HepG2 (cell line): Measurements from ENCODE around the gene CTU2. TPM values are rescaled to one million over a fixed set of nuclear protein-coding genes. Genes with fewer than 3 reads are reported as not detected.
A peak's percentile ranks its signal among the peaks of the same experiment; 100 is the strongest.

Experiments used
- ATF1 ChIP-seq: IDR thresholded peaks from 2 replicates; pipeline ENCODE4 v1.6.1; 2016; ENCODE audit warnings: mild to moderate bottlenecking, control low read depth
- DDIT3 ChIP-seq: sonication (generic); formaldehyde crosslinking; IDR thresholded peaks from 2 replicates; pipeline ENCODE4 v1.4.0; 2020; ENCODE audit warnings: mild to moderate bottlenecking, missing genetic modification reagents
- FOXJ3 ChIP-seq: sonication (generic); formaldehyde crosslinking; IDR thresholded peaks from 2 replicates; pipeline ENCODE4 v1.4.0; 2020; ENCODE audit warnings: missing genetic modification reagents, mild to moderate bottlenecking, borderline replicate concordance
- PBX3 ChIP-seq: sonication (generic); formaldehyde crosslinking; IDR thresholded peaks from 2 replicates; pipeline ENCODE4 v1.8.1; 2023; ENCODE audit warnings: missing genetic modification reagents, inconsistent platforms, borderline replicate concordance
- POGZ ChIP-seq: sonication (generic); formaldehyde crosslinking; IDR thresholded peaks from 2 replicates; pipeline ENCODE4 v1.4.0; 2020; ENCODE audit warnings: mild to moderate bottlenecking, missing genetic modification reagents
- POLR2AphosphoS5 ChIP-seq: IDR thresholded peaks from 2 replicates; pipeline ENCODE4 v1.6.1; 2012; ENCODE audit warnings: low read depth, low read length
- RARA ChIP-seq: IDR thresholded peaks from 2 replicates; pipeline ENCODE4 v1.6.1; 2016; ENCODE audit warnings: missing genetic modification reagents, missing compliant biosample characterization
- RFXANK ChIP-seq: IDR thresholded peaks from 2 replicates; pipeline ENCODE4 v1.6.1; 2016
- SAFB2 ChIP-seq: sonication (generic); formaldehyde crosslinking; IDR thresholded peaks from 2 replicates; pipeline ENCODE4 v1.5.1; 2020; ENCODE audit warnings: missing genetic modification reagents, low read depth, mild to moderate bottlenecking, borderline replicate concordance
- SIX1 ChIP-seq: sonication (generic); formaldehyde crosslinking; IDR thresholded peaks from 2 replicates; pipeline ENCODE4 v1.4.0; 2020; ENCODE audit warnings: missing genetic modification reagents, borderline replicate concordance
- SOX6 ChIP-seq, 2 experiments: fragments of 450-650 bp in 1 of 2; sonication (generic) in 1 of 2; formaldehyde crosslinking in 1 of 2; IDR thresholded peaks; 2 replicates each; pipeline versions ENCODE4 v1.4.0 to v1.6.1; 2017 to 2020; ENCODE audit warnings: antibody characterized with exemption in 1 of 2, mild to moderate bottlenecking in 1 of 2, missing genetic modification reagents in 1 of 2
- SP5 ChIP-seq: IDR thresholded peaks from 2 replicates; pipeline ENCODE4 v1.6.1; 2016; ENCODE audit warnings: low read depth, borderline replicate concordance
- TFDP1 ChIP-seq: IDR thresholded peaks from 2 replicates; pipeline ENCODE4 v1.6.1; 2016; ENCODE audit warnings: missing compliant biosample characterization, missing genetic modification reagents, borderline replicate concordance
- ZBTB7A ChIP-seq: sonication (generic); formaldehyde crosslinking; IDR thresholded peaks from 2 replicates; pipeline ENCODE4 v1.8.0; 2022; ENCODE audit warnings: mild to moderate bottlenecking, missing genetic modification reagents
- ZKSCAN5 ChIP-seq: sonication (generic); formaldehyde crosslinking; IDR thresholded peaks from 2 replicates; pipeline ENCODE4 v1.5.1; 2020; ENCODE audit warnings: mild to moderate bottlenecking, missing genetic modification reagents
- ZMYM2 ChIP-seq: sonication (generic); formaldehyde crosslinking; IDR thresholded peaks from 2 replicates; pipeline ENCODE4 v1.8.0; 2022; ENCODE audit warnings: mild to moderate bottlenecking, missing genetic modification reagents
- ZNF3 ChIP-seq: IDR thresholded peaks from 2 replicates; pipeline ENCODE4 v1.7.0; 2017; ENCODE audit warnings: inconsistent platforms
- ZNF317 ChIP-seq: sonication (generic); formaldehyde crosslinking; IDR thresholded peaks from 2 replicates; pipeline ENCODE4 v1.5.0; 2020; ENCODE audit warnings: mild to moderate bottlenecking, missing genetic modification reagents
- ZNF337 ChIP-seq: sonication (generic); formaldehyde crosslinking; IDR thresholded peaks from 2 replicates; pipeline ENCODE4 v1.5.1; 2020; ENCODE audit warnings: missing genetic modification reagents, low read depth, mild to moderate bottlenecking, borderline replicate concordance
- ZNF484 ChIP-seq: sonication (generic); formaldehyde crosslinking; IDR thresholded peaks from 2 replicates; pipeline ENCODE4 v1.5.1; 2020; ENCODE audit warnings: mild to moderate bottlenecking, low read depth, missing genetic modification reagents, borderline replicate concordance
- ZNF616 ChIP-seq: sonication (generic); formaldehyde crosslinking; IDR thresholded peaks from 2 replicates; pipeline ENCODE4 v1.5.0; 2020; ENCODE audit warnings: low read depth, mild to moderate bottlenecking, missing genetic modification reagents
- ZNF720 ChIP-seq: sonication (generic); formaldehyde crosslinking; IDR thresholded peaks from 2 replicates; pipeline ENCODE4 v1.4.0; 2020; ENCODE audit warnings: missing genetic modification reagents
- polyA plus RNA-seq, 8 experiments: library from polyadenylated mRNA; depleted of rRNA in 3 of 8; stranded (reverse) in 7 of 8; unstranded in 1 of 8; fragments of >200 nt; fragmentation: Illumina TruSeq in 4 of 8; extraction: Trizol in 4 of 8; gene quantifications; 2 replicates each; pipeline versions ENCODE4 v1.2.1 to v1.2.3, GENCODE V29; 2011 to 2016; ENCODE audit warnings: low read depth in 4 of 8, missing spikeins in 1 of 8, mixed read lengths in 1 of 8; ENCODE audit not compliant: insufficient read depth in 1 of 8
- total RNA-seq, 5 experiments: library from RNA; depleted of rRNA; stranded (reverse); fragments of >200 nt; fragmentation: Illumina TruSeq; extraction: Trizol; gene quantifications; 2 replicates each; pipeline ENCODE4 v1.2.3, GENCODE V29; 2016; ENCODE audit warnings: low read depth in 1 of 5
- TF ChIP-seq, protein P1 (sequence below): sonication (generic); formaldehyde crosslinking; IDR thresholded peaks from 2 replicates; pipeline ENCODE4 v1.4.0; 2020; ENCODE audit warnings: missing genetic modification reagents

Gene CTU2
- total and polyA plus RNA-seq, 2 of the 13 experiments (the other 11 are each of a cell fraction or from before 2014, with no cell fraction given), result 13.3 to 21.9 TPM

DNA sequence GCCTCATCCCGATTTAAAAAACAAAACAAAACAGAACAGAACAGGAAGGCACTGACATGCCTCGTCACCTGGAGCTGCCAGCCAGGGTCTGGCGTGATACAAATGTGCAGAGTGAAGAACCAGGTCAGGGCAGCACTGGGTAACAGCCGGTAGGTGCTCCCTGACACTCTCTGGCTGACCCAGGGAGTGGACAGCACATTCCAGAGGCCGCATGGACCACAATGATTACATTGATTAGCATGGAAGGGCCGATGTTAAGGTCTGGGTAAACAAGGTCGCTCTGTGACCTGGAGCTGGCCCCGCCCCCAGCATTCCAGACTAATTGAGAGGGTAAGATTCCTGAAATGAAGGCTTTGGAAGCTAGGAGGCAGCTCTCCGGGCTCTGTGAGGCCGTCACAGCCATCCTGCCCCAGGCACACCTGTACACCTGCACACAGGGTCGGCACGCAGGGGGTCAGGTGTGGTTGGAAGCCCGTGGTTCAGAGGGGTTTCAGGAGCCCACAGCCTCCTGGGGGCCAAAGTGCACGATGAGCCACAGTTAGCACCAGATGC is 57.3 kb downstream of the CTU2 start (continued):
- TF ChIP-seq RARA (CRISPR knock-in tag), result peak; percentile 97
- no peak for TF ChIP-seq ZKSCAN5 (CRISPR knock-in tag)
- peak; percentile 58; the same call in 1 of the 2 replicates for TF ChIP-seq SIX1
- 0 out of 2 replicates have a peak, but pooled peaks have one; percentile 66 for TF ChIP-seq ZNF337 (CRISPR knock-in tag)
- TF ChIP-seq ZNF317 (CRISPR knock-in tag), result no peak
- peak; percentile 91 for TF ChIP-seq ZMYM2
- peak; percentile 76; the same call in 1 of the 2 replicates for TF ChIP-seq ZNF616 (CRISPR knock-in tag)
- TF ChIP-seq ZNF3 (CRISPR knock-in tag), result no peak
- no peak for TF ChIP-seq POGZ (CRISPR knock-in tag)
- TF ChIP-seq RFXANK (CRISPR knock-in tag), result 0 out of 2 replicates have a peak, but pooled peaks have one; percentile 84
- no peak for TF ChIP-seq POLR2AphosphoS5
- no peak for TF ChIP-seq ZNF484 (CRISPR knock-in tag)
- TF ChIP-seq FOXJ3 (CRISPR knock-in tag), result peak; percentile 96
- TF ChIP-seq TFDP1 (CRISPR knock-in tag), result peak; percentile 79; the same call in 1 of the 2 replicates
- no peak for TF ChIP-seq SAFB2 (CRISPR knock-in tag)
- TF ChIP-seq, protein P1, sequence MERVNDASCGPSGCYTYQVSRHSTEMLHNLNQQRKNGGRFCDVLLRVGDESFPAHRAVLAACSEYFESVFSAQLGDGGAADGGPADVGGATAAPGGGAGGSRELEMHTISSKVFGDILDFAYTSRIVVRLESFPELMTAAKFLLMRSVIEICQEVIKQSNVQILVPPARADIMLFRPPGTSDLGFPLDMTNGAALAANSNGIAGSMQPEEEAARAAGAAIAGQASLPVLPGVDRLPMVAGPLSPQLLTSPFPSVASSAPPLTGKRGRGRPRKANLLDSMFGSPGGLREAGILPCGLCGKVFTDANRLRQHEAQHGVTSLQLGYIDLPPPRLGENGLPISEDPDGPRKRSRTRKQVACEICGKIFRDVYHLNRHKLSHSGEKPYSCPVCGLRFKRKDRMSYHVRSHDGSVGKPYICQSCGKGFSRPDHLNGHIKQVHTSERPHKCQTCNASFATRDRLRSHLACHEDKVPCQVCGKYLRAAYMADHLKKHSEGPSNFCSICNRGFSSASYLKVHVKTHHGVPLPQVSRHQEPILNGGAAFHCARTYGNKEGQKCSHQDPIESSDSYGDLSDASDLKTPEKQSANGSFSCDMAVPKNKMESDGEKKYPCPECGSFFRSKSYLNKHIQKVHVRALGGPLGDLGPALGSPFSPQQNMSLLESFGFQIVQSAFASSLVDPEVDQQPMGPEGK (CRISPR knock-in tag), result peak; percentile 85
- TF ChIP-seq ATF1 (CRISPR knock-in tag), result no peak
- TF ChIP-seq SP5, result peak; percentile 99
- TF ChIP-seq ZNF720 (CRISPR knock-in tag), result peak; percentile 8; the same call in 1 of the 2 replicates
- TF ChIP-seq DDIT3 (CRISPR knock-in tag), result no peak; the same call in 1 of the 2 replicates
- TF ChIP-seq ZBTB7A (CRISPR knock-in tag), result peak; percentile 90; the same call in 1 of the 2 replicates
- no peak for TF ChIP-seq SOX6 (IDR thresholded peaks at IDR 0.05)
- peak; percentile 87 for TF ChIP-seq SOX6 (CRISPR knock-in tag; IDR thresholded peaks at IDR 0.05)
- TF ChIP-seq PBX3, result no peak
